Ovary (tissue), 3 donors: ENCODE measurements around the gene BRIP1.

Experiments used
- EP300 ChIP-seq: sonication (generic); formaldehyde crosslinking; IDR thresholded peaks from one replicate; pipeline ENCODE4 v1.6.1; 2017; ENCODE audit warnings: antibody characterized with exemption
- POLR2A ChIP-seq: fragments of 450-650 bp; IDR thresholded peaks from one replicate; pipeline ENCODE4 v1.6.1; 2017; ENCODE audit warnings: antibody characterized with exemption, mild to moderate bottlenecking, moderate library complexity
- TF ChIP-seq, protein P1 (sequence below), 3 donors: fragments of 450-650 bp in 2 of 3; fragments of 200-600 bp in 1 of 3; IDR thresholded peaks; one replicate each; pipeline versions ENCODE4 v1.5.1 to v1.8.0; 2016 to 2022; ENCODE audit warnings: antibody characterized with exemption in 3 of 3, mild to moderate bottlenecking in 1 of 3
- donor health status: DM: no; HTN: no; CAD: no.

DNA sequence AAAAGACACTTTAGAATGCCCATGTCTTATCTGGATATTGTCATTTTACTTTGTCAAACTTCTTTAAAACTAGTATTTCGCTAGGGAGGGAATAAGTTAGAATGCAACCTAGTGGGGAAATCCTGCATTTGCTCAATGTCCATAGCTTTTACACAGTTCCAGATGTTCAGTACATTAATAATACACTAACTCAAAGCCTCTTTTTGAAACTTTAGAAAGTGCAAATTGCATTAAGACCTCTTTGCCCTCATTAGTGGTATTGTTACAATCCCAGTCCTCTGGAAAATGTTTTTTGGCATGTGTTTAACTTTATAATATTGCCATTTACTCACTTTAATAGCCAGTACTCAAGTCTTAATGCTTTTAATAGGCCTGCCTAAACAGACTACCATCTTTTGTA lies 106.8 kb downstream of the BRIP1 start:
- TF ChIP-seq, protein P1, sequence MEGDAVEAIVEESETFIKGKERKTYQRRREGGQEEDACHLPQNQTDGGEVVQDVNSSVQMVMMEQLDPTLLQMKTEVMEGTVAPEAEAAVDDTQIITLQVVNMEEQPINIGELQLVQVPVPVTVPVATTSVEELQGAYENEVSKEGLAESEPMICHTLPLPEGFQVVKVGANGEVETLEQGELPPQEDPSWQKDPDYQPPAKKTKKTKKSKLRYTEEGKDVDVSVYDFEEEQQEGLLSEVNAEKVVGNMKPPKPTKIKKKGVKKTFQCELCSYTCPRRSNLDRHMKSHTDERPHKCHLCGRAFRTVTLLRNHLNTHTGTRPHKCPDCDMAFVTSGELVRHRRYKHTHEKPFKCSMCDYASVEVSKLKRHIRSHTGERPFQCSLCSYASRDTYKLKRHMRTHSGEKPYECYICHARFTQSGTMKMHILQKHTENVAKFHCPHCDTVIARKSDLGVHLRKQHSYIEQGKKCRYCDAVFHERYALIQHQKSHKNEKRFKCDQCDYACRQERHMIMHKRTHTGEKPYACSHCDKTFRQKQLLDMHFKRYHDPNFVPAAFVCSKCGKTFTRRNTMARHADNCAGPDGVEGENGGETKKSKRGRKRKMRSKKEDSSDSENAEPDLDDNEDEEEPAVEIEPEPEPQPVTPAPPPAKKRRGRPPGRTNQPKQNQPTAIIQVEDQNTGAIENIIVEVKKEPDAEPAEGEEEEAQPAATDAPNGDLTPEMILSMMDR (IDR thresholded peaks at IDR 0.05) = no peak
- TF ChIP-seq EP300 (no peak), POLR2A (no peak)
